ENCODE data around the gene HDGFL2. TPM values are rescaled to one million over a fixed set of nuclear protein-coding genes. Genes with fewer than 3 reads are reported as not detected.

Gene HDGFL2
- total and polyA plus RNA-seq, 10 of the 15 experiments (the other 5 are each of a cell fraction or from before 2014, with no cell fraction given) = 0.16 to 56.9 (median 25.3) TPM

DNA sequence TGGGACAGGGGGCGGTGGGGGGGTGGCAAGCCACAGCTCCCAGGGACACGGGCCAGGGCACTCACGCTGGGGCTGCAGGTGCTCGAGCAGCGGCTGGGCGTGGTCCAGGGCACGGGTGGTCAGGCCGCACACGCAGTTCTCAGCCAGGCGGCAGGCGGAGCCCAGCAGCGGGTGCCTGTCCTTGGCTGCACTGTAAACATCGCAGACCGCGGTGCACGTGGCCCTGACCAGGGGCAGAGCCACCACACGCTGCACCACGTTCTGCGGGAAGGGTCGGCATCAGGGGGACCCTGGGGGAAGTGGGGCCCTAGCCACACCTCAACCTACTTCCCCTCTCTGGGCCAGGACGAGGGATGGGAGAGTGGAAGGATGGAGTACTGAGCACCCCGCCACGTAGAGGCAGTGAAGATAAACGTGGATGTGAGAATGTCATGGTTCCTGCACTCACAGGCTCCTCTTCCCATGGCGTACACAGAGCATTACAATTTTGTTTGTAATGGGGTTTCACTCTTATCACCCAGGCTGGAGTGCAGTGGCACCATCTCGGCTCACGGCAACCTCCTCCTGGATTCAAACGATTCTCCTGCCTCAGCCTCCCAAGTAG is 59.6 kb downstream of the HDGFL2 start (continued):
- TF ChIP-seq, protein P1, sequence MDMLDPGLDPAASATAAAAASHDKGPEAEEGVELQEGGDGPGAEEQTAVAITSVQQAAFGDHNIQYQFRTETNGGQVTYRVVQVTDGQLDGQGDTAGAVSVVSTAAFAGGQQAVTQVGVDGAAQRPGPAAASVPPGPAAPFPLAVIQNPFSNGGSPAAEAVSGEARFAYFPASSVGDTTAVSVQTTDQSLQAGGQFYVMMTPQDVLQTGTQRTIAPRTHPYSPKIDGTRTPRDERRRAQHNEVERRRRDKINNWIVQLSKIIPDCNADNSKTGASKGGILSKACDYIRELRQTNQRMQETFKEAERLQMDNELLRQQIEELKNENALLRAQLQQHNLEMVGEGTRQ (IDR thresholded peaks at IDR 0.05; ENCODE audit: borderline replicate concordance, low read depth, low read length) = no peak
- TF ChIP-seq SREBF1 (IDR thresholded peaks at IDR 0.05; ENCODE audit: low read length) = no peak

DNA sequence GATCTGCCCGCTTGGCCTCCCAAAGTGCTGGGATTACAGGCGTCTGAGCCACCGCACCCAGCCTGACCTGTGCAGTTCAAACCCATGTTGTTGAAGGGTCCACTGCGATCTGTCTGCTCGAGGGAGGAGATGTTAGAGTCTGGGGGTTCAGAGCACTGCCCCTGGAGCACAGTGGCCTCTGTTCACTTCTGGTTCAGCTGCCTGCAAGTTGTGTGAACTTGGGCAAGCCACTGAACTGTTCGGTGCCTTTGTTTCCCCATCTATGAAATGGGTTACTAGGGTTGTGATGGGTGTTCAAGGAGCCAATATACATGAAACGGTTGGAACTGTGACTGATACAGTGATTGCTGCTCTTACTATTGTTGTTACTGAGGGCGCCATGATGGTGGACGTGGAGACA is 61.2 kb downstream of the HDGFL2 start:
- POLR2A ChIA-PET = no interaction called here
- DNase-seq (ENCODE audit: low read depth, low spot score) (no peak), FAIRE-seq (no peak), ATAC-seq (no peak)
- Histone ChIP-seq H3K4me3 (no peak overlapping the region), H3K27ac (ENCODE audit: control insufficient read depth, insufficient read depth) (no peak overlapping the region), H3K27me3 (replicated peaks in 1 of 2; ENCODE audit: control insufficient read depth in 2 of 2, insufficient read depth in 2 of 2, low read length in 1 of 2) (no peaks in the 10 kb centered on the region; a peak in 1 of 4 replicates), H3K4me1 (ENCODE audit: control insufficient read depth, insufficient read depth, low read length) (no peaks in the 10 kb centered on the region), H4K20me1 (ENCODE audit: control insufficient read depth, insufficient read depth) (no peaks in the 10 kb centered on the region), H3K79me2 (ENCODE audit: control insufficient read depth, insufficient read depth, low read length) (no peaks in the 10 kb centered on the region), H3K9me3 (replicated peaks; ENCODE audit: control insufficient read depth, insufficient read depth, low read length) (no peaks in the 10 kb centered on the region; the same call in 2 of the 3 replicates), H3K4me2 (ENCODE audit: control insufficient read depth, insufficient read depth) (no peak overlapping the region), H2AFZ (ENCODE audit: control insufficient read depth, low read depth, low read length) (no peak overlapping the region), H3K36me3 (ENCODE audit: control insufficient read depth in 2 of 2, insufficient read depth in 2 of 2, low read length in 1 of 2) (no peaks in the 10 kb centered on the region), H3K9ac (ENCODE audit: control insufficient read depth, insufficient read depth, low read length) (no peak overlapping the region)
- WGBS (ENCODE audit: insufficient coverage, insufficient replicate concordance, low lambda C conversion rate, missing lambda C conversion rate) = 49% methylated on average over 9 of the region's 9 CpGs
- intact Hi-C loops (cut with micrococcal nuclease; ENCODE audit: unreplicated experiment) = no loop called here
- in situ Hi-C loops (cut with MboI) = no loop called here
- CTCF ChIA-PET = no interaction called here
- SMC1A ChIA-PET (ENCODE audit: uncharacterized antibody, unreplicated experiment) = no interaction called here
- RAD21 ChIA-PET (ENCODE audit: unreplicated experiment) = no interaction called here
- BruUV-seq (replicated peaks) = no TSS peak
- TF ChIP-seq ZNF217 (IDR thresholded peaks at IDR 0.05) = no peak
- no peak for TF ChIP-seq NFXL1 (IDR thresholded peaks at IDR 0.05; ENCODE audit: borderline replicate concordance)
- TF ChIP-seq MYB (IDR thresholded peaks at IDR 0.05; ENCODE audit: borderline replicate concordance, low read depth, low read length) = no peak
- TF ChIP-seq, protein P2, sequence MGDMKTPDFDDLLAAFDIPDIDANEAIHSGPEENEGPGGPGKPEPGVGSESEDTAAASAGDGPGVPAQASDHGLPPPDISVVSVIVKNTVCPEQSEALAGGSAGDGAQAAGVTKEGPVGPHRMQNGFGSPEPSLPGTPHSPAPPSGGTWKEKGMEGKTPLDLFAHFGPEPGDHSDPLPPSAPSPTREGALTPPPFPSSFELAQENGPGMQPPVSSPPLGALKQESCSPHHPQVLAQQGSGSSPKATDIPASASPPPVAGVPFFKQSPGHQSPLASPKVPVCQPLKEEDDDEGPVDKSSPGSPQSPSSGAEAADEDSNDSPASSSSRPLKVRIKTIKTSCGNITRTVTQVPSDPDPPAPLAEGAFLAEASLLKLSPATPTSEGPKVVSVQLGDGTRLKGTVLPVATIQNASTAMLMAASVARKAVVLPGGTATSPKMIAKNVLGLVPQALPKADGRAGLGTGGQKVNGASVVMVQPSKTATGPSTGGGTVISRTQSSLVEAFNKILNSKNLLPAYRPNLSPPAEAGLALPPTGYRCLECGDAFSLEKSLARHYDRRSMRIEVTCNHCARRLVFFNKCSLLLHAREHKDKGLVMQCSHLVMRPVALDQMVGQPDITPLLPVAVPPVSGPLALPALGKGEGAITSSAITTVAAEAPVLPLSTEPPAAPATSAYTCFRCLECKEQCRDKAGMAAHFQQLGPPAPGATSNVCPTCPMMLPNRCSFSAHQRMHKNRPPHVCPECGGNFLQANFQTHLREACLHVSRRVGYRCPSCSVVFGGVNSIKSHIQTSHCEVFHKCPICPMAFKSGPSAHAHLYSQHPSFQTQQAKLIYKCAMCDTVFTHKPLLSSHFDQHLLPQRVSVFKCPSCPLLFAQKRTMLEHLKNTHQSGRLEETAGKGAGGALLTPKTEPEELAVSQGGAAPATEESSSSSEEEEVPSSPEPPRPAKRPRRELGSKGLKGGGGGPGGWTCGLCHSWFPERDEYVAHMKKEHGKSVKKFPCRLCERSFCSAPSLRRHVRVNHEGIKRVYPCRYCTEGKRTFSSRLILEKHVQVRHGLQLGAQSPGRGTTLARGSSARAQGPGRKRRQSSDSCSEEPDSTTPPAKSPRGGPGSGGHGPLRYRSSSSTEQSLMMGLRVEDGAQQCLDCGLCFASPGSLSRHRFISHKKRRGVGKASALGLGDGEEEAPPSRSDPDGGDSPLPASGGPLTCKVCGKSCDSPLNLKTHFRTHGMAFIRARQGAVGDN (IDR thresholded peaks at IDR 0.05) = no peak
- TF ChIP-seq STAT3 (IDR thresholded peaks at IDR 0.05; ENCODE audit: low read depth, low read length) = no peak
- TF ChIP-seq SIN3A (IDR thresholded peaks at IDR 0.05; ENCODE audit: low read depth, low read length) = no peak
- TF ChIP-seq RAD21 (IDR thresholded peaks at IDR 0.05; ENCODE audit: insufficient read depth, low read depth, low read length) = no peak
- no peak for TF ChIP-seq POLR2AphosphoS5 (IDR thresholded peaks at IDR 0.05; ENCODE audit: low read length)
- TF ChIP-seq, protein P3, sequence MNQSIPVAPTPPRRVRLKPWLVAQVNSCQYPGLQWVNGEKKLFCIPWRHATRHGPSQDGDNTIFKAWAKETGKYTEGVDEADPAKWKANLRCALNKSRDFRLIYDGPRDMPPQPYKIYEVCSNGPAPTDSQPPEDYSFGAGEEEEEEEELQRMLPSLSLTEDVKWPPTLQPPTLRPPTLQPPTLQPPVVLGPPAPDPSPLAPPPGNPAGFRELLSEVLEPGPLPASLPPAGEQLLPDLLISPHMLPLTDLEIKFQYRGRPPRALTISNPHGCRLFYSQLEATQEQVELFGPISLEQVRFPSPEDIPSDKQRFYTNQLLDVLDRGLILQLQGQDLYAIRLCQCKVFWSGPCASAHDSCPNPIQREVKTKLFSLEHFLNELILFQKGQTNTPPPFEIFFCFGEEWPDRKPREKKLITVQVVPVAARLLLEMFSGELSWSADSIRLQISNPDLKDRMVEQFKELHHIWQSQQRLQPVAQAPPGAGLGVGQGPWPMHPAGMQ (IDR thresholded peaks at IDR 0.05; ENCODE audit: borderline replicate concordance) = no peak
- TF ChIP-seq, protein P4, sequence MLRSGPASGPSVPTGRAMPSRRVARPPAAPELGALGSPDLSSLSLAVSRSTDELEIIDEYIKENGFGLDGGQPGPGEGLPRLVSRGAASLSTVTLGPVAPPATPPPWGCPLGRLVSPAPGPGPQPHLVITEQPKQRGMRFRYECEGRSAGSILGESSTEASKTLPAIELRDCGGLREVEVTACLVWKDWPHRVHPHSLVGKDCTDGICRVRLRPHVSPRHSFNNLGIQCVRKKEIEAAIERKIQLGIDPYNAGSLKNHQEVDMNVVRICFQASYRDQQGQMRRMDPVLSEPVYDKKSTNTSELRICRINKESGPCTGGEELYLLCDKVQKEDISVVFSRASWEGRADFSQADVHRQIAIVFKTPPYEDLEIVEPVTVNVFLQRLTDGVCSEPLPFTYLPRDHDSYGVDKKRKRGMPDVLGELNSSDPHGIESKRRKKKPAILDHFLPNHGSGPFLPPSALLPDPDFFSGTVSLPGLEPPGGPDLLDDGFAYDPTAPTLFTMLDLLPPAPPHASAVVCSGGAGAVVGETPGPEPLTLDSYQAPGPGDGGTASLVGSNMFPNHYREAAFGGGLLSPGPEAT (IDR thresholded peaks at IDR 0.05; ENCODE audit: low read depth) = no peak
- TF ChIP-seq CEBPB (IDR thresholded peaks at IDR 0.05; ENCODE audit: borderline replicate concordance in 1 of 2, low read depth in 2 of 2, low read length in 2 of 2) = no peak
- no peak for TF ChIP-seq HDAC6 (IDR thresholded peaks at IDR 0.05; ENCODE audit: unreplicated experiment)

Measured in GM12878 (cell line).